Measurements from ENCODE around the gene RPS16. TPM values are rescaled to one million over a fixed set of nuclear protein-coding genes. Genes with fewer than 3 reads are reported as not detected.
A peak's percentile ranks its signal among the peaks of the same experiment; 100 is the strongest.

The RPS16 gene
- total and polyA plus RNA-seq, 2 experiments from 2014 or later: 207 to 1,901 TPM

DNA sequence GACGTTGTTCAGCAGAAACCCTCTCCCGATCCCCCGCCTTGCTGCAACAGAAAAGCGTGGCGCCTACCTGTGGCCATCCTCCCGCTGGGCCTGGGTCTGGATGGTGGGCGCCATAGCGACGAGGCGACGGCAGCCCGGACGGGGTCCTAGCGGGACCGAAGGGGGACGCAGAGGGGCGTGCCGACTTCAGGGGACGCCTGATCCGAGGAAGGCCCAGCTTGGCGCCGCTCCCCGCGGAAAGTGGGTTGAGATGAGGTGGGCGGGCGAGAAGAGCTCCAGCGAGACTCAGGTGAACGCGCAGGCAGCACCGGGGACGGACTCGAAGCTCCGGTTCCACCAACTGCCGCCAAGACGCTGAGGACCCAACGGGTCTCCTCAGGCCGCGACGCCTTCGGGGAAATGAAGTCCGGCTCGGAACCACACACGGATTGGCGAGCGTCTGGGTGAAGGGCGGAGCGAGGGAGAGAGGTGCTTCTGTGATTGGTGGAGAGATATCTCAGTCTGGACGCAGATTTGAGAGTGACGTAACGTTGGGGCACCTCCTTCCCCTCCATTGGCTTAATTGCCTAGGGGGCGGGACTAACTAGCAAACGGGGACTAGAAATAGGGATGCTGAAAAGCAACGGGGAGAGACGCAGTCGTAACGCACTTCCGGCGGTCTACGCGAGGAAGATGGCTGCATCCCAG lies 44.9 kb downstream of the RPS16 start, which contains the start of the genes MED29 and PAF1 (continued):
- TF ChIP-seq ZNF462 (CRISPR knock-in tag; IDR thresholded peaks at IDR 0.05): no peak
- no peak for TF ChIP-seq REST (IDR thresholded peaks at IDR 0.05; ENCODE audit: unreplicated experiment)
- TF ChIP-seq EZH2phosphoT487 (IDR thresholded peaks at IDR 0.05; ENCODE audit: unreplicated experiment): no peak

GRCh38 chr19:39390451-39390750 lies 45.3 kb downstream of the RPS16 start:
- Histone ChIP-seq H3K4me2 (peak overlapping the region; percentile 88), H3K36me3 (ENCODE audit: insufficient read depth) (0 out of 2 replicates have a peak, but pooled peaks cover 9% of the 10 kb centered on the region), H3K4me1 (ENCODE audit: insufficient read depth) (peaks cover 8% of the 10 kb centered on the region), H4K20me1 (replicated peaks; ENCODE audit: insufficient read depth) (peaks cover 16% of the 10 kb centered on the region), H3K27me3 (ENCODE audit: insufficient read depth) (no peaks in the 10 kb centered on the region), H2AFZ (peak overlapping the region; percentile 73; the same call in 1 of the 2 replicates), H3K9me2 (ENCODE audit: insufficient read depth) (no peaks in the 10 kb centered on the region), H3K27ac (ENCODE audit: low read depth) (peak overlapping the region; percentile 97), H3K4me3 (peak overlapping the region; percentile 78), H3F3A (replicated peaks; ENCODE audit: low read depth) (peaks cover 25% of the 10 kb centered on the region; the same call in 1 of the 2 replicates), H3K79me2 (replicated peaks; ENCODE audit: insufficient read depth) (peaks cover 13% of the 10 kb centered on the region)
- peak overlapping the region; percentile 100 for H3K27ac Mint-ChIP-seq
- no peak for ATAC-seq
- H3K27me3 Mint-ChIP-seq (ENCODE audit: insufficient read depth, low read depth, poor library complexity): peaks cover 25% of the 10 kb centered on the region
- peak overlapping the region; percentile 97 for H3K4me3 Mint-ChIP-seq
- peaks cover 68% of the 10 kb centered on the region for H3K36me3 Mint-ChIP-seq (ENCODE audit: low read depth)
- peaks cover 16% of the 10 kb centered on the region for H3K4me1 Mint-ChIP-seq
- DNase-seq (ENCODE audit: low spot score): no peak
- TF ChIP-seq ZNF331 (CRISPR knock-in tag; IDR thresholded peaks at IDR 0.05; ENCODE audit: low read depth) (0 out of 2 replicates have a peak, but pooled peaks have one; percentile 30), POLR2AphosphoS5 (IDR thresholded peaks at IDR 0.05; ENCODE audit: low read depth) (no peak), CREB1 (CRISPR knock-in tag; IDR thresholded peaks at IDR 0.05; ENCODE audit: low read depth) (peak; percentile 99), JUNB (IDR thresholded peaks at IDR 0.05; ENCODE audit: unreplicated experiment) (no peak), STAT1 (IDR thresholded peaks at IDR 0.05; ENCODE audit: unreplicated experiment) (no peak)
- H3K9me3 Mint-ChIP-seq: peaks cover 3% of the 10 kb centered on the region; the same call in 1 of the 3 replicates

All from GM23338 (cell line).